H1 (cell line): ENCODE measurements around the gene ZYX. TPM values are rescaled to one million over a fixed set of nuclear protein-coding genes. Genes with fewer than 3 reads are reported as not detected.

Experiments used
- CTCF ChIA-PET: fragments of 300-600 bp; sonication (Branson Sonifier 250); formaldehyde crosslinking; loops from one replicate; lab custom pipeline; 2021; ENCODE audit not compliant: partially characterized antibody; lab: Charles Lee
- POLR2A ChIA-PET: fragments of 300-600 bp; sonication (Branson Sonifier 250); formaldehyde crosslinking; loops from one replicate; lab custom pipeline; 2021; ENCODE audit warnings: inconsistent platforms; ENCODE audit not compliant: partially characterized antibody; lab: Charles Lee
- DNase-seq, 2 experiments: peaks; one replicate each; pipeline versions ENCODE4 v3.0.0 to v3.0.0-alpha.2; 2010 to 2022; ENCODE audit warnings: low spot score in 2 of 2, low read depth in 1 of 2, mixed read lengths in 1 of 2
- FAIRE-seq: peaks from 2 replicates; lab custom pipeline; 2011; peaks lifted over from hg19 to GRCh38; lab: Jason Lieb, UNC
- H2AFZ ChIP-seq: 2 replicates; pipeline ENCODE4 v1.8.1; 2012; ENCODE audit warnings: low read length, inconsistent platforms
- H2AK5ac ChIP-seq: 2 replicates; pipeline ENCODE4 v1.6.1; 2013; ENCODE audit warnings: low read depth, low read length
- H2BK120ac ChIP-seq: replicated peaks from 2 replicates; pipeline ENCODE3; 2013; ENCODE audit warnings: low read depth, low read length, inconsistent platforms
- H2BK12ac ChIP-seq: 2 replicates; pipeline ENCODE4 v1.6.1; 2013; ENCODE audit warnings: low read depth, low read length
- H2BK15ac ChIP-seq: 2 replicates; pipeline ENCODE4 v1.6.1; 2013; ENCODE audit warnings: low read length
- H2BK20ac ChIP-seq: 2 replicates; pipeline ENCODE4 v1.6.1; 2013; ENCODE audit warnings: low read length
- H2BK5ac ChIP-seq: 2 replicates; pipeline ENCODE4 v1.6.1; 2013; ENCODE audit warnings: low read depth, low read length
- H3K14ac ChIP-seq: 2 replicates; pipeline ENCODE4 v1.6.1; 2013; ENCODE audit warnings: inconsistent platforms; ENCODE audit not compliant: insufficient read length
- H3K18ac ChIP-seq: 2 replicates; pipeline ENCODE4 v1.6.1; 2013; ENCODE audit warnings: low read length; ENCODE audit errors: extremely low read depth
- H3K23ac ChIP-seq: 2 replicates; pipeline ENCODE4 v1.6.1; 2013; ENCODE audit warnings: inconsistent platforms; ENCODE audit not compliant: insufficient read length
- H3K23me2 ChIP-seq: 2 replicates; pipeline ENCODE4 v1.6.1; 2013; ENCODE audit warnings: low read depth, low read length
- H3K27ac ChIP-seq: 2 replicates; pipeline ENCODE4 v1.6.1; 2011; ENCODE audit warnings: low read depth, low read length, inconsistent platforms
- H3K27me3 ChIP-seq, 4 experiments: replicated peaks in 1 of 4; 1 replicate in 1 of 4; 2 replicates in 3 of 4; pipeline versions ENCODE4 v1.6.1 to v1.8.1; 2011 to 2013; ENCODE audit warnings: low read length in 3 of 4, mild to moderate bottlenecking in 3 of 4, inconsistent platforms in 2 of 4, mixed read lengths in 2 of 4, moderate library complexity in 1 of 4; ENCODE audit not compliant: control insufficient read depth in 3 of 4, insufficient read depth in 3 of 4; ENCODE audit errors: extremely low read depth in 1 of 4
- H3K36me3 ChIP-seq, 4 experiments: 2 replicates each; pipeline versions ENCODE4 v1.6.1 to v1.8.1; 2011 to 2013; ENCODE audit warnings: mild to moderate bottlenecking in 4 of 4, low read length in 3 of 4, moderate library complexity in 2 of 4, control low read depth in 1 of 4, inconsistent platforms in 1 of 4; ENCODE audit not compliant: insufficient read depth in 4 of 4, control insufficient read depth in 2 of 4
- H3K4ac ChIP-seq: replicated peaks from 2 replicates; pipeline ENCODE3; 2013; ENCODE audit warnings: low read length, low read depth, mixed read lengths, inconsistent platforms; ENCODE audit not compliant: insufficient read length
- H3K4me1 ChIP-seq, 4 experiments: replicated peaks in 1 of 4; 1 replicate in 1 of 4; 2 replicates in 3 of 4; pipeline versions ENCODE4 v1.6.1 to v1.8.1; 2011 to 2013; ENCODE audit warnings: low read length in 3 of 4, inconsistent platforms in 2 of 4, mixed read lengths in 1 of 4; ENCODE audit not compliant: insufficient read depth in 4 of 4, control insufficient read depth in 3 of 4
- H3K4me2 ChIP-seq, 2 experiments: 2 replicates each; pipeline versions ENCODE4 v1.6.1 to v1.8.1; 2011 to 2013; ENCODE audit warnings: low read depth in 2 of 2, low read length in 2 of 2, control low read depth in 1 of 2, inconsistent platforms in 1 of 2, mild to moderate bottlenecking in 1 of 2; ENCODE audit not compliant: insufficient read depth in 1 of 2
- H3K4me3 ChIP-seq, 4 experiments: fragments of 200-600, 300-600 bp in 1 of 4; sonication (generic), shearing (Covaris generic), sonication (Bioruptor Twin) in 1 of 4; 2 replicates each; pipeline versions ENCODE4 v1.5.1 to v1.8.1; 2011 to 2016; ENCODE audit warnings: low read length in 4 of 4, low read depth in 3 of 4, control low read depth in 2 of 4, inconsistent platforms in 2 of 4, mild to moderate bottlenecking in 2 of 4, mixed read lengths in 1 of 4, moderate library complexity in 1 of 4; ENCODE audit not compliant: insufficient read depth in 2 of 4; ENCODE audit errors: extremely low read depth in 1 of 4
- H3K56ac ChIP-seq: replicated peaks from 2 replicates; pipeline ENCODE3; 2013; ENCODE audit warnings: low read depth, mild to moderate bottlenecking, mixed read lengths, low read length, inconsistent platforms; ENCODE audit not compliant: insufficient read length
- H3K79me1 ChIP-seq: 2 replicates; pipeline ENCODE4 v1.6.1; 2013; ENCODE audit warnings: low read depth, low read length, control low read depth
- H3K79me2 ChIP-seq, 2 experiments: 2 replicates each; pipeline versions ENCODE4 v1.6.1 to v1.8.1; 2012 to 2013; ENCODE audit warnings: low read length in 2 of 2, mild to moderate bottlenecking in 2 of 2, inconsistent platforms in 1 of 2; ENCODE audit not compliant: insufficient read depth in 2 of 2, control insufficient read depth in 1 of 2
- H3K9ac ChIP-seq, 4 experiments: replicated peaks in 1 of 4; 1 replicate in 1 of 4; 2 replicates in 3 of 4; pipeline versions ENCODE4 v1.6.1 to v1.8.1; 2011 to 2013; ENCODE audit warnings: low read depth in 3 of 4, low read length in 3 of 4, control low read depth in 2 of 4, mild to moderate bottlenecking in 2 of 4, moderate library complexity in 2 of 4, inconsistent platforms in 1 of 4; ENCODE audit errors: extremely low read depth in 1 of 4
- H3K9me3 ChIP-seq, 2 experiments: 2 replicates each; pipeline versions ENCODE4 v1.6.1 to v1.8.1; 2012 to 2013; ENCODE audit warnings: mild to moderate bottlenecking in 2 of 2, moderate library complexity in 2 of 2, control low read depth in 1 of 2, inconsistent platforms in 1 of 2, low read depth in 1 of 2, low read length in 1 of 2, mixed read lengths in 1 of 2; ENCODE audit not compliant: insufficient read depth in 2 of 2
- H4K20me1 ChIP-seq, 2 experiments: replicated peaks in 1 of 2; 2 replicates each; pipeline versions ENCODE3 to v1.8.1; 2011 to 2013; ENCODE audit warnings: inconsistent platforms in 2 of 2, low read length in 2 of 2, mild to moderate bottlenecking in 1 of 2; ENCODE audit not compliant: insufficient read depth in 2 of 2, control insufficient read depth in 1 of 2
- H4K5ac ChIP-seq: 2 replicates; pipeline ENCODE4 v1.6.1; 2013; ENCODE audit warnings: low read length, low read depth, mixed read lengths, inconsistent platforms; ENCODE audit not compliant: insufficient read length
- H4K8ac ChIP-seq: 2 replicates; pipeline ENCODE4 v1.8.0; 2013; ENCODE audit warnings: mild to moderate bottlenecking, moderate library complexity, low read length, inconsistent platforms; ENCODE audit not compliant: insufficient read depth; ENCODE audit errors: extremely low read depth
- H4K91ac ChIP-seq: replicated peaks from 2 replicates; pipeline ENCODE3; 2013; ENCODE audit warnings: low read length, mixed read lengths, inconsistent platforms; ENCODE audit not compliant: insufficient read length
- HDAC2 ChIP-seq, 2 experiments: fragments of 300-600 bp in 1 of 2; sonication (generic) in 1 of 2; IDR thresholded peaks; 2 replicates each; pipeline ENCODE4 v1.6.1; 2011 to 2012; ENCODE audit warnings: low read depth in 2 of 2, low read length in 2 of 2, mild to moderate bottlenecking in 2 of 2, moderate library complexity in 2 of 2, borderline replicate concordance in 1 of 2, inconsistent platforms in 1 of 2
- WGBS, 2 experiments: shearing (Covaris generic) in 1 of 2; methylation state at CpG; one replicate each; pipeline versions ENCODE4 v1.1.6 to v1.1.7; 2013 to 2015; ENCODE audit warnings: low lambda C conversion rate in 2 of 2, mixed read lengths in 2 of 2, inconsistent platforms in 1 of 2, low coverage in 1 of 2, missing lambda C conversion rate in 1 of 2; ENCODE audit not compliant: insufficient replicate concordance in 2 of 2, insufficient coverage in 1 of 2, insufficient read length in 1 of 2; ENCODE audit errors: extremely low coverage in 1 of 2, missing lambda C conversion rate in 1 of 2; 5-methylcytosine and 5-hydroxymethylcytosine counted together
- polyA plus RNA-seq, 7 experiments: library from polyadenylated mRNA; depleted of rRNA in 3 of 7; stranded (reverse) in 5 of 7; unstranded in 2 of 7; fragments of >200 nt in 5 of 7; fragments of 200-250 nt in 2 of 7; gene quantifications; 1 replicate in 5 of 7; 2 replicates in 1 of 7; 4 replicates in 1 of 7; pipeline versions ENCODE4 v1.2.1 to v1.2.3, GENCODE V29; 2011 to 2013; ENCODE audit warnings: missing spikeins in 2 of 7, mixed read lengths in 2 of 7
- total RNA-seq: library from RNA; stranded (reverse); fragmentation: NEBNext Ultra II Directional; extraction: Animal tissue kit (Norgen Biotek cat#: 25700); gene quantifications from 2 replicates; pipeline ENCODE4 v1.2.1, GENCODE V29; 2021

ZYX gene
- total and polyA plus RNA-seq, 2 of the 8 experiments (the other 6 are each of a cell fraction or from before 2014, with no cell fraction given): 40.6 to 159 TPM

DNA sequence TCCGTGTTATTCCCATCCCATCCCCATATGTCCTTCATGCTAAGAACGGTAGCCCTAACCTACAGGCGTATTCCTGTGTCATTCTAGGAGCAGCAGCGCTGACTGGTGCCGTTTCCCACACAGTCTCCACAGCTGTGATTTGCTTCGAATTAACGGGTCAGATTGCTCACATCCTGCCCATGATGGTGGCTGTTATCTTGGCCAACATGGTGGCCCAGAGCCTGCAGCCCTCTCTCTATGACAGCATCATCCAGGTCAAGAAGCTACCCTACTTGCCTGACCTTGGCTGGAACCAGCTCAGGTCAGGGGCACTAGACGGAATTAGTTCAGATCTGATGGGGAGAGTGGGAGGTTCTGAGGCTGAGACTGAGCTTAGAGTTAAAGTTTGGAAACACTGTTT, 39.3 kb upstream of the ZYX start:
- no peak overlapping the region for H2BK12ac ChIP-seq
- no peak overlapping the region for H4K8ac ChIP-seq
- H3K4me1 ChIP-seq: peaks cover 0 to 6% (median 3%) of the 10 kb centered on the region in 4 experiments; a peak in 3 of 7 replicates
- H3K9ac ChIP-seq: no peak overlapping the region
- TF ChIP-seq HDAC2 (IDR thresholded peaks at IDR 0.05; ENCODE audit: borderline replicate concordance in 1 of 2, low read depth in 2 of 2, low read length in 2 of 2): no peak
- no peaks in the 10 kb centered on the region for H3K79me2 ChIP-seq
- DNase-seq (no peak), FAIRE-seq (no peak)
- POLR2A ChIA-PET: no interaction called here
- H3K4me2 ChIP-seq: no peak overlapping the region
- H4K20me1 ChIP-seq: no peaks in the 10 kb centered on the region
- CTCF ChIA-PET: interaction anchor here (0.6 to 5.8 kb wide), 8 partner anchors 10 to 1007 kb away, joined by 3 to 50 read pairs (median 5); partner anchors contain the start of gene EPHA1
- no peaks in the 10 kb centered on the region; the same call in 1 of the 2 replicates for H3K23me2 ChIP-seq
- no peak overlapping the region for H2BK5ac ChIP-seq
- no peaks in the 10 kb centered on the region for H3K36me3 ChIP-seq
- no peak overlapping the region for H2AK5ac ChIP-seq
- H3K27ac ChIP-seq: no peak overlapping the region
- no peak overlapping the region for H3K18ac ChIP-seq
- H2BK120ac ChIP-seq: no peak overlapping the region
- H3K4ac ChIP-seq: no peak overlapping the region
- no peak overlapping the region for H2BK15ac ChIP-seq
- 91% methylated on average over 8 of the region's 8 CpGs; no CpG with 5 or more reads in 1 of the 2 experiments for WGBS, 2 experiments
- peaks cover 0 to 3% (median 0%) of the 10 kb centered on the region in 4 experiments; a peak in 2 of 7 replicates for H3K27me3 ChIP-seq
- H3K79me1 ChIP-seq: no peaks in the 10 kb centered on the region
- H4K91ac ChIP-seq: no peak overlapping the region
- H2BK20ac ChIP-seq: no peak overlapping the region
- no peak overlapping the region for H2AFZ ChIP-seq
- no peak overlapping the region for H3K14ac ChIP-seq
- no peak overlapping the region for H3K23ac ChIP-seq
- H4K5ac ChIP-seq: no peak overlapping the region
- no peaks in the 10 kb centered on the region for H3K9me3 ChIP-seq
- H3K56ac ChIP-seq: no peak overlapping the region
- H3K4me3 ChIP-seq: no peak overlapping the region
